Esophagus muscularis mucosa (tissue), 4 donors: ENCODE measurements around the gene MED26. TPM values are rescaled to one million over a fixed set of nuclear protein-coding genes. Genes with fewer than 3 reads are reported as not detected.

Experiments
- DNase-seq: peaks from one replicate; pipeline ENCODE4 v3.0.0-alpha.2; 2017; ENCODE audit errors: extremely low spot score
- H3K27ac ChIP-seq, 4 donors: fragments of 200-600 bp; sonication (generic); replicated peaks in 1 of 4; 1 replicate in 3 of 4; 2 replicates in 1 of 4; pipeline ENCODE4 v1.5.1; 2016 to 2019; ENCODE audit warnings: mild to moderate bottlenecking in 1 of 4
- H3K27me3 ChIP-seq, 4 donors: fragments of 200-600 bp; sonication (generic); one replicate each; pipeline versions ENCODE4 v1.5.1 to v1.6.0; 2016 to 2019
- H3K36me3 ChIP-seq, 4 donors: fragments of 200-600 bp; sonication (generic); one replicate each; pipeline ENCODE4 v1.5.1; 2016 to 2019
- H3K4me1 ChIP-seq, 4 donors: fragments of 200-600 bp; sonication (generic); one replicate each; pipeline ENCODE4 v1.5.1; 2016 to 2019
- H3K4me3 ChIP-seq, 4 donors: fragments of 200-600 bp; sonication (generic); 1 replicate in 2 of 4; 2 replicates in 2 of 4; pipeline ENCODE4 v1.5.1; 2016 to 2019; ENCODE audit warnings: mild to moderate bottlenecking in 4 of 4, moderate library complexity in 1 of 4
- H3K9me3 ChIP-seq, 4 donors: fragments of 200-600 bp; sonication (generic); 1 replicate in 3 of 4; 2 replicates in 1 of 4; pipeline ENCODE4 v1.5.1; 2016 to 2019
- CTCF ChIP-seq, 3 experiments: fragments of 200-600 bp in 2 of 3; fragments of 450-650 bp in 1 of 3; sonication (generic) in 2 of 3; IDR thresholded peaks; one replicate each; pipeline ENCODE4 v1.5.1; 2017 to 2019; ENCODE audit warnings: antibody characterized with exemption in 3 of 3, mild to moderate bottlenecking in 2 of 3, moderate library complexity in 1 of 3
- EP300 ChIP-seq: sonication (generic); formaldehyde crosslinking; IDR thresholded peaks from one replicate; pipeline ENCODE4 v1.6.1; 2017; ENCODE audit warnings: antibody characterized with exemption
- POLR2A ChIP-seq: fragments of 450-650 bp; IDR thresholded peaks from one replicate; pipeline ENCODE4 v1.6.1; 2017; ENCODE audit warnings: antibody characterized with exemption, moderate library complexity, mild to moderate bottlenecking, low read depth
- POLR2AphosphoS5 ChIP-seq, 2 donors: sonication (generic); formaldehyde crosslinking; IDR thresholded peaks; one replicate each; pipeline ENCODE4 v1.6.1; 2017; ENCODE audit warnings: antibody characterized with exemption in 2 of 2
- WGBS: methylation state at CpG from one replicate; pipeline ENCODE4 v1.1.5; 2018; 5-methylcytosine and 5-hydroxymethylcytosine counted together
- intact Hi-C: fragments of 100-400 bp; cut with DNase I; formaldehyde crosslinking; loops from one replicate; pipeline ENCODE4 v1.15.1; 2023
- total RNA-seq, 4 donors: library from RNA; depleted of rRNA; stranded (reverse); fragments of >200 nt; gene quantifications; one replicate each; pipeline versions ENCODE4 v1.1.0 to v1.2.1, GENCODE V29; 2016

MED26 gene
- total RNA-seq, 4 donors from 2014 or later: 4.2 to 11.7 (median 8.8) TPM

GRCh38 chr19:16661480-16662034 lies 33.6 kb upstream of the MED26 start:
- intact Hi-C loops: no loop called here
- Histone ChIP-seq H3K4me1 (peaks cover 29 to 65% (median 50%) of the 10 kb centered on the region in 4 donors), H3K9me3 (no peaks in the 10 kb centered on the region), H3K27me3 (no peaks in the 10 kb centered on the region), H3K27ac (peak overlapping the region; percentile 85 to 94 (median 90)), H3K4me3 (peak overlapping the region; percentile 71 to 84 (median 74)), H3K36me3 (peaks cover 13 to 28% (median 20%) of the 10 kb centered on the region in 4 donors)
- no peak for DNase-seq
- TF ChIP-seq POLR2AphosphoS5 (IDR thresholded peaks at IDR 0.05): peak in 1 of 2 donors; percentile 27
- no peak for TF ChIP-seq POLR2A
- 3% methylated on average over 14 of the region's 31 CpGs for WGBS

- H3K9me3 ChIP-seq: no peaks in the 10 kb centered on the region
- intact Hi-C loops: no loop called here
- H3K27ac ChIP-seq: peak within 1 kb of the TSS; percentile 85 to 94 (median 90)
- WGBS: 3% methylated on average over 28 of the region's 76 CpGs
- no peak for DNase-seq
- H3K27me3 ChIP-seq: no peaks in the 10 kb centered on the region
- peaks cover 29 to 71% (median 52%) of the 10 kb centered on the region in 4 donors for H3K4me1 ChIP-seq
- peak within 1 kb of the TSS; percentile 71 to 84 (median 74) for H3K4me3 ChIP-seq
- peaks cover 19 to 29% (median 23%) of the 10 kb centered on the region in 4 donors for H3K36me3 ChIP-seq
- TF ChIP-seq POLR2AphosphoS5 (IDR thresholded peaks at IDR 0.05) (peak; percentile 39 to 42), EP300 (no peak), POLR2A (no peak)
Measured at GRCh38 chr19:16660763-16661479, 32.9 kb upstream of the MED26 start, which contains the start of gene TMEM38A. Gene TMEM38A (plus strand): TSS chr19:16661139. CDS start chr19:16661218, 79 bp downstream.

GRCh38 chr19:16659832-16660708 lies 32.1 kb upstream of the MED26 start, which contains the start of gene SMIM7:
Gene SMIM7 (minus strand): TSS chr19:16660144. CDS start chr19:16660110, 34 bp downstream.
- peaks cover 29 to 74% (median 54%) of the 10 kb centered on the region in 4 donors for H3K4me1 ChIP-seq
- intact Hi-C loops: no loop called here
- DNase-seq: peak; percentile 99

GRCh38 chr19:16659464-16659831 lies 31.4 kb upstream of the MED26 start:
- intact Hi-C loops: no loop called here
- DNase-seq: no peak
- TF ChIP-seq CTCF (IDR thresholded peaks at IDR 0.05): no peak
- Histone ChIP-seq H3K4me1 (peaks cover 29 to 80% (median 56%) of the 10 kb centered on the region in 4 donors), H3K27me3 (no peaks in the 10 kb centered on the region), H3K9me3 (no peaks in the 10 kb centered on the region), H3K4me3 (peak overlapping the region; percentile 71 to 84 (median 74)), H3K36me3 (peaks cover 32 to 42% (median 36%) of the 10 kb centered on the region in 4 donors), H3K27ac (peak overlapping the region; percentile 85 to 94 (median 90))
- 0% methylated on average over 11 of the region's 14 CpGs for WGBS

More at GRCh38 chr19:16659832-16660708, 32.1 kb upstream of the MED26 start, which contains the start of gene SMIM7:
- peak within 1 kb of the TSS; percentile 71 to 84 (median 74) for H3K4me3 ChIP-seq
- H3K36me3 ChIP-seq: peaks cover 27 to 36% (median 31%) of the 10 kb centered on the region in 4 donors
- under 1% methylated on average over 23 of the region's 60 CpGs for WGBS
- TF ChIP-seq POLR2AphosphoS5 (IDR thresholded peaks at IDR 0.05) (peak; percentile 93 to 98), POLR2A (peak; percentile 74), EP300 (no peak), CTCF (IDR thresholded peaks at IDR 0.05) (peak in 2 of 3 experiments; percentile 14 to 33)
- H3K9me3 ChIP-seq: no peaks in the 10 kb centered on the region
- H3K27me3 ChIP-seq: no peaks in the 10 kb centered on the region
- H3K27ac ChIP-seq: peak within 1 kb of the TSS; percentile 85 to 94 (median 90)

- WGBS: 92% methylated on average over 5 of the region's 5 CpGs
- DNase-seq: no peak
Measured at GRCh38 chr19:16657384-16657783, 29.4 kb upstream of the MED26 start.

More at GRCh38 chr19:16657384-16657783, 29.4 kb upstream of the MED26 start:
- H3K27me3 ChIP-seq: no peaks in the 10 kb centered on the region
- H3K36me3 ChIP-seq: peaks cover 51 to 63% (median 56%) of the 10 kb centered on the region in 4 donors
- H3K4me1 ChIP-seq: peaks cover 20 to 81% (median 66%) of the 10 kb centered on the region in 4 donors
- no peak for TF ChIP-seq CTCF (IDR thresholded peaks at IDR 0.05)
- TF ChIP-seq EP300: no peak
- no peak for TF ChIP-seq POLR2AphosphoS5 (IDR thresholded peaks at IDR 0.05)
- no peak for TF ChIP-seq POLR2A
- no peak overlapping the region for H3K27ac ChIP-seq
- no peak overlapping the region for H3K4me3 ChIP-seq
- no peaks in the 10 kb centered on the region for H3K9me3 ChIP-seq
- intact Hi-C loops: no loop called here
